Head of caudate nucleus (tissue), 42 donors: ENCODE results near the gene NPAS1.
A peak's percentile ranks its signal among the peaks of the same experiment; 100 is the strongest.

ENCODE experiments used
- DNase-seq, 42 donors: peaks; one replicate each; pipeline versions ENCODE4 v3.0.0 to v3.0.0-alpha.2; 2020 to 2021; ENCODE audit warnings: mixed read lengths in 7 of 42
- intact Hi-C: fragments of 100-400 bp; cut with DNase I; formaldehyde crosslinking; loops from one replicate; pipeline ENCODE4 v1.15.0; 2022

NPAS1 gene, protein sequence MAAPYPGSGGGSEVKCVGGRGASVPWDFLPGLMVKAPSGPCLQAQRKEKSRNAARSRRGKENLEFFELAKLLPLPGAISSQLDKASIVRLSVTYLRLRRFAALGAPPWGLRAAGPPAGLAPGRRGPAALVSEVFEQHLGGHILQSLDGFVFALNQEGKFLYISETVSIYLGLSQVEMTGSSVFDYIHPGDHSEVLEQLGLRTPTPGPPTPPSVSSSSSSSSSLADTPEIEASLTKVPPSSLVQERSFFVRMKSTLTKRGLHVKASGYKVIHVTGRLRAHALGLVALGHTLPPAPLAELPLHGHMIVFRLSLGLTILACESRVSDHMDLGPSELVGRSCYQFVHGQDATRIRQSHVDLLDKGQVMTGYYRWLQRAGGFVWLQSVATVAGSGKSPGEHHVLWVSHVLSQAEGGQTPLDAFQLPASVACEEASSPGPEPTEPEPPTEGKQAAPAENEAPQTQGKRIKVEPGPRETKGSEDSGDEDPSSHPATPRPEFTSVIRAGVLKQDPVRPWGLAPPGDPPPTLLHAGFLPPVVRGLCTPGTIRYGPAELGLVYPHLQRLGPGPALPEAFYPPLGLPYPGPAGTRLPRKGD

GRCh38 chr19:47019431-47020041, at the start of gene NPAS1:
Gene NPAS1 (plus strand): TSS chr19:47019837. CDS start chr19:47021048, 1,211 bp downstream.
- peak in 1 of 42 donors; percentile 2 for DNase-seq
- intact Hi-C loops: no loop called here

GRCh38 chr19:46970815-46971214, 48.8 kb upstream of the NPAS1 start:
- no peak for DNase-seq
- intact Hi-C loops: no loop called here

- intact Hi-C loops: no loop called here
- DNase-seq: no peak
These were observed 47.3 kb upstream of the NPAS1 start for GRCh38 chr19:46972311-46972710.

DNA sequence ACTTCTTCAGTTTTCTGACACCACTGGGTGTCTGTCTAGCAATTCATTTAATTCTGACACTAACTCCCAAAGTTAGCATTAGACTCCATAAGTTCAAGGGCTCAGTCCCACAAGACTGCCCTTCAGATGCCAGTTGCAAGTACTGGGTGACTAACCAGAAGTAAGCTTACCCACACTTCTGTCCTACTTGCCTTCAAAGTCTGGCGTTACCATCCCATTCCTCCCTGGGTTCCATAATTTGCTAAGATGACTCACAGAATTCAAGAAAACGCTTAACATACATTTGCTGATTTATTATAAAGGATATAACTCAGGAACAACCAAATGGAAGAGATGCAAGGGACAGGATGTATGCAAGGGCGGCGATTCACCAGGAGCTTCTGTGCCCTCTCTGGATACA, 45.5 kb upstream of the NPAS1 start:
- intact Hi-C loops: no loop called here
- DNase-seq: no peak

DNA sequence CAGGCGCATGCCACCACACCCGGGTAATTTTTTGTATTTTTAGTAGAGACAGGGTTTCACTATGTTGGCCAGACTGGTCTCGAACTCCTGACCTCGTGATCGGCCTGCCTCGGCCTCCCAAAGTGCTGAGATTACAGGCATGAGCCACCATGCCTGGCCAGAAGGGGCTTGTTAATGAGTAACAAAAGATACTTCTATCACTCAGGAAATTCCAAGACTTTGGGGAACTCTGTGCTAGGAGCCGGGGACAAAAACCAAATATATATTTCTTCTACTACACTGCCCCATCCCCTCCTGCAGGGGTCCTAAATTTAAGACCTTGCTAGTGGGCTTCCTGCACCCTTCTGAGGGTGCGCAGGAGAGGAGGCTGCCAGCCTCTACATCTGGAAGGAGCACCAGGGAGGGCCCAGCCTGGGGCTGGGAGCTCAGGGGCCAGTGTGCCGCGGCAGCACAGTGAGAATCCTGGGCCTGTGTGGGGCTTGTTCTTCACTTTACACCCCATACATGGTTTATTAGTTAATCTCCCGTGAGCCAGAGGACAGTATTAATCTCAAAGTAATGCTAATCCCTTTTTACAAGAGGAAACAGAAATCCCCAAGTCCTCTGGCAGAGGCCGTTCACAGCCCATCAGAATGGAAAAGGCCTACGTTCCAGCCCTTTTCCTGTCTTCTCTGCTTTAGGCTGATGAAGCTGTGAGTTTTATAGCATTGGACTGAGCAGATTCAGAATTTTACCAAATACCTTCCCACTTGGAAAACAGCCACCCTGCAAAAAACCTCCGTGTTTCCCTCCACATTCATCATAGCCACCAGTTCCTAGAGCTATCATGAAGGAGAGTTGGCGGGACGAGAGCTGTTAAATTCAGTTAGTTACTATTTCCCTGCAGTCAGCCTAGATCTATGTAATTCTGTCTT, 44.4 kb upstream of the NPAS1 start:
- intact Hi-C loops: no loop called here
- no peak for DNase-seq

DNA sequence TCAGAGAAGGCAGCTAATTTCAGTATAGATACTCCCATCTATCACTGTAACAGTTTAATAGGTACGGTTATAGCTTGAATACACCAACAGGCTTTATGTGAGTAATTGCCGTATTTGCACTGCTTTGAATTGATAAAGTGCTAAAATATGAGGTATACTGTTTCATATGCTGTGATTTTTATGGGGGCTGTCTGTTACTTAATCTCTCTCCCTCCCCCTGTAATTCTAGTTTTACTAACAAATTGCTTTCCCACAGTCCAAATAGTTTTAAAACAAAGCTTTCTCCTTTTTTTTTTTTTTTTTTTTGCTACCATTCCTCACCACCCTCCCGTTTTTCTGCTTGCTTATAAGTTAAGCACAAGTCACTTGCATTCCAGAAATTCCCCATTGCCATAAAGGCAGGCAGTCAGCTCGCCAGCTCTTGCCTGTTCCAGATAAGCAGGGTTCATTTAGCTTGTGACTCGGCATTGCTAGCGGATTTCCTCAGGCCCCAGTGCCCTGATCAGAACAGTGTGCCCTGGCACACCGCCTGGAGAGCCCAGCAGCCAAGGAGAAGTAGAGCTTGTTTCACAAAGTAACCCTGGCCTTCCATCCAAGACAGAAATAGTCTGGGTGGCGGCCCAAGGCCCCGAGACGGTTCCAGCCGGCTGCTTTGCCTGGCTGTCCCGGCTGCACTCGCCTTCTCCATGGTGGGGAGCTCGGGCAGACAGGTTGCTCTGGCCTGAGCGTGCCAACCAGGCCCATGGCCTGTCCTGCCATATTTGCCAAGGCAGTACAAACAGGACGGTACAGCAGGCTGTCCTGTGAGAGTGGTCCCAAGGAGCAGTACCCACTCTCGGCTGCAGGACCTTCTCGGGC, 43.5 kb upstream of the NPAS1 start:
- peak; percentile 58 to 91 (median 81) for DNase-seq
- intact Hi-C loops: no loop called here

GRCh38 chr19:46976845-46977320, 42.8 kb upstream of the NPAS1 start:
- intact Hi-C loops: no loop called here
- no peak for DNase-seq

- intact Hi-C loops: no loop called here
- no peak for DNase-seq
These were observed 42.1 kb upstream of the NPAS1 start for GRCh38 chr19:46977548-46977947.

GRCh38 chr19:46978171-46978869, 41.3 kb upstream of the NPAS1 start:
- DNase-seq: no peak
- intact Hi-C loops: no loop called here

DNA sequence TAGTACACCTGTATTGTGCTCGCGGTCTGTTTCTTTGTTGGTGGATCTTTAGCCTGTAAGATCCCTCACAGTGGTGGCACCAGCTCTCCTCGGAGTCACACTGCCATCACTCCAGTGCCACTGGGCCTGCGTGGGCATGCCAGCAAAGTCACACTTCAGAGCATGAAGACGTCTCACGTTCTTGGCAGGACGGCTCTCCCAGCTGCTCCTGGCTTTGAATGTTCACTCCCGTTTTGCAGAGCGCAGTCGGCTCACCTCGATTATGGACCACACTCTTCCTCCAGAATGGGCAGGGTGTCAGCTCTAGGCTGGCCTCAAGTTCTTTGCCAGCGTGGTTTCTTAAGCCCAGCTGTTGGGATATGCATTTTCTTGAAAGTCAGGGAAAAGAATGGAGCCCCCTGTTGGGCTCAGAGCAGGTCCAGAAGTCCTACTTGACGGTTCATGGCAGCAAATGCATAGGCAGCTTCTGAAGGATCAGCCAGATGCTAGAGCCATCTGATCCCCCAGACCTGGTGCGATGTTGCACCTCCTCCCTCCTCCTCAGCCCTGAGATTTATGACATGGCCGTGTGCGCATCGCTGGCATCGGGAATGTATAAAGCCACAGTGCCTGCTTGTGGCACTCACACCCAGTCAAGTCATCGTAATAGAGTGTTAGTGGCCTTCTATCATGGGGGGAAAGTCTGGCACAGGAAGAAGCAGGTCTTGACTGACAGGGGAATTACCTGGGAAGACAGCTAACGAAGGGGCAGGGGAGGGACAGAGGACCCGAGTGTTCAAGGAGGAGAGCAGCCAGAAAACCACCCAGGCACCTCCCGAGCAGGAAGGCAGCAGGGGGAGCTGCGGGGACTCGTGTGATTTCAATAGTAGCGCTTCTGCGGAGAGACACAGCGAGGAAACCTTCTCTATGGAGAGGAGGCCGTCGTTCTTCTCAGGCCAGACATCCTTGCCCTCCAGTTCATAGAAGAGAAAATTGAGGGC, 40.2 kb upstream of the NPAS1 start:
- intact Hi-C loops: no loop called here
- no peak for DNase-seq

DNA sequence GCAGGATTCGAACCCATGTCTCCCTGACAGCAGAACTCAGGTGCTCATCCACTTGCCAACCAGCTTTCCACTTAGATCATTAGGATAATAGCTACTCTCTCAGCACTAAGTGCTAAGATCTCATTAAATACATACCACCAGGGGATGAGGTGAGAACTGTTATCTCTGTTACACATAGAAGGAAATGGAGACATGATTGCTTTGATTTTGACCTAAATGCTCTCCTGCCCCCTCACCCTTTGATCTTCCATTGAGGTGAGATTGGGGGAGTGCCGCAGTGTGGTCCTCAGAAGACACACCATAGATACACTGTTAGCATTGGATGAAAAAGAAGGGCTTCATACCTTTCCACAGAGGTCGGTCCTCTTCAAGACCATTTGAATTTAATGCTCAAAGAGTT, 38.9 kb upstream of the NPAS1 start:
- intact Hi-C loops: no loop called here

GRCh38 chr19:46981286-46981945, 38.2 kb upstream of the NPAS1 start:
- DNase-seq: peak in 1 of 42 donors; percentile 40
- intact Hi-C loops: no loop called here

More for the DNA sequence above, 38.9 kb upstream of the NPAS1 start:
- no peak for DNase-seq

GRCh38 chr19:46983097-46983496, 36.5 kb upstream of the NPAS1 start:
- intact Hi-C loops: no loop called here

DNA sequence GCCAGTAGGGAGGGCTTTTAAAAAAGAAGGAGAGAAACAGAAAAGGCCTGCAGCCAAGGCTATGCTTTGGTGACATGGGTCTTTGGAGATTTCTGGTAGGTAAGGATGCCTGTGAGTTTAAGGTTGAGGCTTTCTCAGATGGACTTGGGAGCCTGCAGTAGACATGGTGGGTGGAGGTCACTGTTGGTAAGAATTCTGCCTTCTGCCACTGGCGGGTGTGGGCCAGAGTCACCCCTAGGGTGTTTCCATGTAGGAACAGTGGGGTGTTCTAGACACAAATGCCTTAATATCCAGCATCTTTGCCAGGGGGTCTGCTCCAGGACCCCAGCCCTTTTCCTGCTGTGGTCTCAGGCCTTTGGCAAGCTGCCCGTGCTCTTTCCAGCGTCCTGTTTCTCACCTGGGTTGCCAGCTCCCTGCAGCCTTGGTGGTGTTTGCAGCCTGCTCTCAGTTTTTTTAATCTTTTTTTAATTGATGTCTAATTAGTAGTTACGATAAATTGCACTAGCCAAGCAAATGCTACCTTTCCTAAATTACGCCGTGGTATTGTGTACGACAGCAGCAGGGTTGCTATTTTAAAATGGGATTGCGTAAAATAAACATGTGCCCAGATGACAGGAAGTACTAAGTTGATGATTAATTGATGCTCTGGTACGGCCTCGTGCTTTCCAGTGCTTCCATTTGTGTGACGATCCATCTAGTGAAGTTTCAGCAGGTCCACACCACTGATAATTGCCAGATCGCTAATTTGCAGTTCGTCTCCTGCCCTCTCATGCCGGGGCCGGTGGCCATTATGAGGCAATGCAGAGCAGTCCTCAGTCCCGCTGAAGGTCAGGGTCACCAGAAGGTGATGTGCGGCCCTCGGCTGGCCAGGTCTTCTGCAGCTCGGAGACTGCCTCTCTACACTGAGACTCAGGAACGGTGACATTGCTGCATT, 35.3 kb upstream of the NPAS1 start:
- no peak for DNase-seq
- intact Hi-C loops: no loop called here

More at GRCh38 chr19:46983097-46983496, 36.5 kb upstream of the NPAS1 start:
- no peak for DNase-seq
